SU-DHL-6 (cell line): Measurements from ENCODE around the gene ETFDH.
A peak's percentile ranks its signal among the peaks of the same experiment; 100 is the strongest.

Experiments used
- CTCF ChIP-seq: fragments of 200-600 bp; sonication (generic); IDR thresholded peaks from one replicate; pipeline ENCODE4 v1.5.1; 2017; ENCODE audit warnings: antibody characterized with exemption, mild to moderate bottlenecking, low read length, moderate library complexity; ENCODE audit not compliant: insufficient read depth, poor library complexity, severe bottlenecking
- EZH2phosphoT487 ChIP-seq: fragments of 200-600 bp; sonication (generic), shearing (Covaris generic); conservative IDR thresholded peaks from 2 replicates; pipeline ENCODE4 v1.6.1; 2018; ENCODE audit warnings: mild to moderate bottlenecking, antibody characterized with exemption, low read length, moderate library complexity, mixed read lengths

GRCh38 chr4:158729716-158730559, 57.8 kb downstream of the ETFDH start:
- TF ChIP-seq CTCF (peak; percentile 61), EZH2phosphoT487 (no peak)
